Left ventricle myocardium inferior (tissue), 1 donor: ENCODE data around the gene BCAS1. TPM values are rescaled to one million over a fixed set of nuclear protein-coding genes. Genes with fewer than 3 reads are reported as not detected.

Experiments used
- DNase-seq: peaks from one replicate; pipeline ENCODE4 v3.0.0-alpha.2; 2020
- H3K27ac ChIP-seq: fragments of 200-600 bp; replicated peaks from 2 replicates; pipeline ENCODE4 v1.8.0; 2021
- H3K27me3 ChIP-seq: fragments of 200-600 bp; 2 replicates; pipeline ENCODE4 v1.8.0; 2021; ENCODE audit warnings: low read depth
- H3K36me3 ChIP-seq: fragments of 200-600 bp; 2 replicates; pipeline ENCODE4 v1.8.0; 2021
- H3K4me1 ChIP-seq: fragments of 200-600 bp; 2 replicates; pipeline ENCODE4 v1.8.0; 2021
- H3K4me3 ChIP-seq: fragments of 200-600 bp; 2 replicates; pipeline ENCODE4 v1.8.0; 2021; ENCODE audit warnings: mild to moderate bottlenecking, moderate library complexity
- H3K9me3 ChIP-seq: fragments of 200-600 bp; replicated peaks from 2 replicates; pipeline ENCODE4 v1.8.0; 2021
- CTCF ChIP-seq: fragments of 200-600 bp; IDR thresholded peaks from 2 replicates; pipeline ENCODE4 v1.8.0; 2021; ENCODE audit warnings: antibody characterized with exemption, mild to moderate bottlenecking, borderline replicate concordance
- intact Hi-C: fragments of 100-400 bp; cut with micrococcal nuclease; formaldehyde crosslinking; loops from one replicate; pipeline ENCODE4 v1.11.0; 2022
- total RNA-seq: library from RNA; stranded (reverse); fragmentation: NEBNext Ultra II Directional; extraction: Animal tissue kit (Norgen Biotek cat#: 25700); gene quantifications from one replicate; pipeline ENCODE4 v1.2.1, GENCODE V29; 2021
- donor health status: DM: no; HTN: yes; CAD: no; lungs with severe emphysema.

Gene BCAS1
- total RNA-seq, 1 donor from 2014 or later, result not detected

GRCh38 chr20:54056762-54057639 lies 13.4 kb downstream of the BCAS1 start:
- Histone ChIP-seq H3K27ac (no peak overlapping the region), H3K9me3 (no peaks in the 10 kb centered on the region), H3K27me3 (peaks cover 10% of the 10 kb centered on the region), H3K36me3 (no peaks in the 10 kb centered on the region), H3K4me3 (no peak overlapping the region), H3K4me1 (peaks cover 2% of the 10 kb centered on the region)
- intact Hi-C loops, result no loop called here
- DNase-seq, result no peak
- no peak for TF ChIP-seq CTCF

- H3K27me3 ChIP-seq, result peaks cover 12% of the 10 kb centered on the region
- H3K4me3 ChIP-seq, result no peak overlapping the region
- intact Hi-C loops, result no loop called here
- H3K9me3 ChIP-seq, result peaks cover 7% of the 10 kb centered on the region
- DNase-seq, result no peak
- H3K36me3 ChIP-seq, result no peaks in the 10 kb centered on the region
- H3K27ac ChIP-seq, result no peak overlapping the region
- H3K4me1 ChIP-seq, result no peaks in the 10 kb centered on the region
- TF ChIP-seq CTCF, result no peak
Measured at GRCh38 chr20:54054516-54054915, 15.9 kb downstream of the BCAS1 start.

DNA sequence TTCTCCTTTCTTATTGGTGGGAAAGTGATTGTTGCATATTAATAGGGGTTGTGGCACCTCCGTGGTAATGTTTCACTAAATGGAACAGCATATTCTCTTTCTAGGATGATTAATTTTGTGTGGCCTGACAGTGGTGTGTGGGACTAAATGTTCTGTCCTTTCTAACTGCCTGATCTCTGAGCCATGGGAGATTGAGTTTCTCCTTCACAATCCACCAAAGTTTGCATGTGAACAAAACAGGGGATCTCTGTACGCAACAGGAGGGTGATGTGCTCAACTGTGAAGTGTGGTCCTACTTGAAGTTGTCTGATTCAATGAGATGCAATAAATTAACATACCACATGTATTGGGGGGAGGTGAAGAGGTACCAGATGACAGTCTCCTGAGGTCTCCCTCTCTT lies 19.3 kb downstream of the BCAS1 start:
- Histone ChIP-seq H3K9me3 (peaks cover 7% of the 10 kb centered on the region), H3K4me1 (no peaks in the 10 kb centered on the region), H3K4me3 (no peak overlapping the region), H3K36me3 (no peaks in the 10 kb centered on the region), H3K27me3 (peaks cover 12% of the 10 kb centered on the region), H3K27ac (no peak overlapping the region)
- DNase-seq, result no peak
- intact Hi-C loops, result no loop called here
- no peak for TF ChIP-seq CTCF

GRCh38 chr20:54048891-54049545 lies 21.4 kb downstream of the BCAS1 start:
- Histone ChIP-seq H3K4me3 (no peak overlapping the region), H3K27ac (no peak overlapping the region), H3K4me1 (no peaks in the 10 kb centered on the region), H3K36me3 (no peaks in the 10 kb centered on the region), H3K9me3 (peaks cover 7% of the 10 kb centered on the region), H3K27me3 (peaks cover 12% of the 10 kb centered on the region)
- no peak for DNase-seq
- intact Hi-C loops, result no loop called here
- TF ChIP-seq CTCF, result no peak

DNA sequence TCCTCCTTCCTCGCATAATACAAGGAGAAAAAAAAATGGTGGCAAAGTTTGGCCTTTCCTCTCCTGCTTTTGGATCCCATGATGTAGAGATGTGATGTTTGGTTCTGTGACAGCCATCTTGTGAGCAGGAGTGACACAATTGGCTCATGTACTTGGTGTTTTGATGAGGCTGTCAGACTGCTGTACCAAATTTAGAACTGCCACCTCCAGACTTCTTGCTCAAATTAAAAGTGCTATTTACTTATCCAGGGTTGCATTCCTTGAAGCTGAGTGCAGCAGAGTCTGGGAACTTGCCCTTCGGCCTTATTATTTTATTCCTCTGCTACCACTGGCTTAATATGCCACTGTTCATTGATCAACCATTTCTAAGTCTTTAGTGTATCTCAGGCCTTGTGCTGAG lies 21.9 kb downstream of the BCAS1 start:
- peaks cover 12% of the 10 kb centered on the region for H3K27me3 ChIP-seq
- TF ChIP-seq CTCF, result no peak
- peaks cover 7% of the 10 kb centered on the region for H3K9me3 ChIP-seq
- intact Hi-C loops, result no loop called here
- no peaks in the 10 kb centered on the region for H3K36me3 ChIP-seq
- no peak overlapping the region for H3K27ac ChIP-seq
- no peak overlapping the region for H3K4me3 ChIP-seq
- no peak for DNase-seq
- peaks cover 3% of the 10 kb centered on the region for H3K4me1 ChIP-seq
